T-helper 1 cell treated with Interleukin-12 subunit alpha and Interleukin-12 subunit beta and Interleukin-4 antibody, amounts not matched to agents 30 μg/mL and 1 μg/mL, for 36 hours (primary cell): ENCODE measurements around the gene KLHL8.

ENCODE experiments used
- H3K27ac Mint-ChIP-seq: one replicate; pipeline ENCODE4 v1.8.0; 2021; ENCODE audit warnings: mild to moderate bottlenecking, mixed read lengths
- H3K27me3 Mint-ChIP-seq: one replicate; pipeline ENCODE4 v1.8.0; 2021; ENCODE audit warnings: low read depth, mixed read lengths
- H3K36me3 Mint-ChIP-seq: one replicate; pipeline ENCODE4 v1.8.0; 2021; ENCODE audit warnings: low read depth, mixed read lengths
- H3K4me1 Mint-ChIP-seq: one replicate; pipeline ENCODE4 v1.8.0; 2021; ENCODE audit warnings: low read depth, mixed read lengths
- H3K4me3 Mint-ChIP-seq: one replicate; pipeline ENCODE4 v1.8.0; 2021; ENCODE audit warnings: mild to moderate bottlenecking, moderate library complexity, mixed read lengths
- H3K9me3 Mint-ChIP-seq: one replicate; pipeline ENCODE4 v1.8.0; 2021; ENCODE audit warnings: mixed read lengths

The KLHL8 gene

DNA sequence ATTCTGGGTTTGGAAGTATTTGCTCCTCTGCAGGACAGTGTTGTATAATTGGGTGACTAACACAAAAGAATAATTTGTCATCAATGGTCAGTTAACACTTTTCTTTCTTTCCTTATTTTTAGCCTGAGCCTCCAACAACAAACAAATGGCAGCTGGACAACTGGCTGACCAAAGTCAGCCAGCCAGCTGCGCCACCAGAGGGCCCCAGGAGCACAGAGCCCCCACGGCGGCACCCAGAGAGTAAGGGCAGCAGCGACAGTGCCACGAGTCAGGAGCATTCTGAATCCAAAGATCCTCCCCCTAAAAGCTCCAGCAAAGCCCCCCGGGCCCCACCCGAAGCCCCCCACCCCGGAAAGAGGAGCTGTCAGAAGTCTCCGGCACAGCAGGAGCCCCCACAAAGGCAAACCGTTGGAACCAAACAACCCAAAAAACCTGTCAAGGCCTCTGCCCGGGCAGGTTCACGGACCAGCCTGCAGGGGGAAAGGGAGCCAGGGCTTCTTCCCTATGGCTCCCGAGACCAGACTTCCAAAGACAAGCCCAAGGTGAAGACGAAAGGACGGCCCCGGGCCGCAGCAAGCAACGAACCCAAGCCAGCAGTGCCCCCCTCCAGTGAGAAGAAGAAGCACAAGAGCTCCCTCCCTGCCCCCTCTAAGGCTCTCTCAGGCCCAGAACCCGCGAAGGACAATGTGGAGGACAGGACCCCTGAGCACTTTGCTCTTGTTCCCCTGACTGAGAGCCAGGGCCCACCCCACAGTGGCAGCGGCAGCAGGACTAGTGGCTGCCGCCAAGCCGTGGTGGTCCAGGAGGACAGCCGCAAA lies 106.0 kb downstream of the KLHL8 start:
- Mint-ChIP-seq H3K4me1 (peaks cover 13% of the 10 kb centered on the region), H3K27ac (no peak overlapping the region), H3K4me3 (no peak overlapping the region), H3K9me3 (no peaks in the 10 kb centered on the region), H3K36me3 (peaks cover 40% of the 10 kb centered on the region), H3K27me3 (no peaks in the 10 kb centered on the region)

DNA sequence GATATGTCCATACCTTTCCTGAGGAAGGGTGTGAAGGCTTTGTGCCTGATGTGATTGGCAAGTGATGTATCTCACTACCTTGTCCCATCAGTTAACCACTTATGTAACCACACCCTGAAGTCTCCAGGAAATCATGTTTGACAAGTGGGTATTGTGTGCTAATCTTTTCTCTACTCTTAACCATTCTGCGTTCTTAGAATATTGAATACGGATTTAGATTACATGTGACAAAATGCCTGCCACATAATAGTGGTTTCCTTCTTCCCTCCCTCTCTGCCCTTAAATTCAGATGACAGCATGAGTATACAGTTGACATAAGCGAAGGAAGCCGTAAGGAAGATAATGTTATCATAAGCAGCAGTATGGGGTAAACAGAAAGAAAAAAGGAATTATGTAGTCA lies 108.4 kb downstream of the KLHL8 start:
- H3K27me3 Mint-ChIP-seq = no peaks in the 10 kb centered on the region
- no peak overlapping the region for H3K27ac Mint-ChIP-seq
- H3K36me3 Mint-ChIP-seq = peaks cover 43% of the 10 kb centered on the region
- peaks cover 12% of the 10 kb centered on the region for H3K4me1 Mint-ChIP-seq
- no peak overlapping the region for H3K4me3 Mint-ChIP-seq
- H3K9me3 Mint-ChIP-seq = no peaks in the 10 kb centered on the region
